ENCODE results near the gene PFKFB4. TPM values are rescaled to one million over a fixed set of nuclear protein-coding genes. Genes with fewer than 3 reads are reported as not detected.
A peak's percentile ranks its signal among the peaks of the same experiment; 100 is the strongest.

The PFKFB4 gene
- total and polyA plus RNA-seq, 2 donors, result 2.4 to 4.7 TPM

DNA sequence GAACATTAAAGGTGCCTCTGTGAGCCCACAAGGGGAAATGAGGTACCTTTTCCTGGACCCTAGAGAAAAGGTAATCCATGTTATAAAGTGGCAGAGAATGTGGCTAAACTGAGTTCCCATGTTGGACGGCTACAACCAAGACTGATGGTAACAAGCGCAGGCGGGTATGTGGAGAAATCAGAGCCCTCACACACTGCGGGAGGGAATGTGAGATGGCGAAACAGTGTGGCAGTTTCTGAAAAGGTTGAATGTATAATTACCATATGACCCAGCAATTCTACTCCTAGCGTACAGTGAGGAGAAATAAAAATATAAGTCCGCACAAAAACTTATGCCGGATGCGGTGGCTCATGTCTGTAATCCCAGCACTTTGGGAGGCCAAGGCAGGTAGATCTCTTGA lies 28.6 kb downstream of the PFKFB4 start:
- Histone ChIP-seq H3K4me3 (ENCODE audit: low read depth, low read length) (no peak overlapping the region), H3K27ac (ENCODE audit: low read depth) (no peak overlapping the region), H3K36me3 (ENCODE audit: insufficient read depth) (no peaks in the 10 kb centered on the region), H3K4me1 (ENCODE audit: insufficient read depth) (no peaks in the 10 kb centered on the region)
- WGBS, result 94% methylated on average over 9 of the region's 9 CpGs
- no peak for DNase-seq (ENCODE audit: extremely low spot score)

DNA sequence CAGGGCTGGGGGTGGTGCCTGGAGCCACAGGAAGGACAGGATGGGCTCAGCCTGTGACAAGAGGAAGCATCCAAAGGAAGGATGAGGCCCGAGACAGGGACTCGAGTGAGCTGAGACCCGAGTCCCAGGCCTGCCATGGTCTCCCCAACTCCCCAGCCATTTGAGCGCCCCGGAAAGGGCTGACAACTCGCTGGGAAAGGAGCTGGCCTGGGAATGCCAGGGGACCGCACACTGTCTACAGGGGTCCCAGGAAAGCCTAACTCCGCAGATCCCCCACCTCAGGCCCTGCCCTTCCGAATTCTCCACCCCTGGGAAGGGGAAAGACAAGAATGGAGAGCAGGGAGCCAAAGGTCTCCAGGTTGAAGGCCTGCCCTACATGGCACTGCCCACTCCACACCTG lies 31.6 kb downstream of the PFKFB4 start:
- no peaks in the 10 kb centered on the region for H3K36me3 ChIP-seq (ENCODE audit: insufficient read depth)

DNA sequence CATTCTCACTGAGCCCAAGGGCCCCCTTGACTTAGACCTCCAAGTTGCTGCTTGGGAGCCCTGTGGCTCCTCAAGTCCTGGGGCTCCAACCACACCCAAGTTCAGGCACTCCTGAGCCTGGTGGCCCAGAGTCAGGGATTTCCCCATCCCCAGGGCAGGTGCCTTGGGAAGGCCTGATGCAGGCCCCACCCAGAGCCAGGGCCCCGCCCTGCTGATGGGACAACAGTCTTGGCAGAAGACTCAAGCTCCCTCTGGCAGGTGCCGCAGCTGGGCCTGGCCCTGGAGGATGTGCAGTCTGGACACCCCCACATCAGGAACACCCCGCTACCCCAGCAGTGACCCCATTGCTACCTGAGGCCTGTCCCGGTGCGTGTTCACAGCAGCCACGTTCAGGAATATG lies 35.0 kb downstream of the PFKFB4 start:
- Histone ChIP-seq H3K36me3 (ENCODE audit: insufficient read depth) (no peaks in the 10 kb centered on the region), H3K4me1 (ENCODE audit: insufficient read depth) (no peaks in the 10 kb centered on the region), H3K27ac (ENCODE audit: low read depth) (no peak overlapping the region), H3K4me3 (ENCODE audit: low read depth, low read length) (no peak overlapping the region)
- WGBS, result 82% methylated on average over 6 of the region's 6 CpGs
- DNase-seq (ENCODE audit: extremely low spot score), result no peak

More for the DNA sequence above, 31.6 kb downstream of the PFKFB4 start:
- DNase-seq (ENCODE audit: extremely low spot score), result no peak
- Histone ChIP-seq H3K4me3 (ENCODE audit: low read depth, low read length) (no peak overlapping the region), H3K27ac (ENCODE audit: low read depth) (no peak overlapping the region), H3K4me1 (ENCODE audit: insufficient read depth) (no peaks in the 10 kb centered on the region)
- WGBS, result 89% methylated on average over 9 of the region's 9 CpGs

DNA sequence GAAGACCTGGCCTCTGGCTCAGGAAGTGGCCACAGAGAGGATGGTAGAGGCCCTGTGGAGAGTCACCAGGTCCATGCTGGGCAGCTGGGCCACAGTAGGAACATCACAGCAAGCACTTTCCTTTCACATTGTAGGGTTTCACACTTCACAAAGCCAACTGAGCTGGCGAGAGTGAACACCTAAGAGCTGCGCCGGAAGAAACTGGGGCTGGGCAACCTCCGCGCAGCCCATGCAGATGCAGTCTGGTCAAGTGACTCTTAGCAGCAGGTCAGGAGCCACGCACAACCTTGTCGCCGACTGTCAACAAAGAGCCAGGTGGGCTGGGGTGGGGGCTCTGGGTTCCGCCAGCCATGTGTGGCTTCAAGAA lies 37.3 kb downstream of the PFKFB4 start:
- no peak overlapping the region for H3K4me3 ChIP-seq (ENCODE audit: low read depth, low read length)
- no peaks in the 10 kb centered on the region for H3K36me3 ChIP-seq (ENCODE audit: insufficient read depth)
- no peak for DNase-seq (ENCODE audit: extremely low spot score)
- no peaks in the 10 kb centered on the region for H3K4me1 ChIP-seq (ENCODE audit: insufficient read depth)
- no peak overlapping the region for H3K27ac ChIP-seq (ENCODE audit: low read depth)
- WGBS, result 93% methylated on average over 9 of the region's 9 CpGs

DNA sequence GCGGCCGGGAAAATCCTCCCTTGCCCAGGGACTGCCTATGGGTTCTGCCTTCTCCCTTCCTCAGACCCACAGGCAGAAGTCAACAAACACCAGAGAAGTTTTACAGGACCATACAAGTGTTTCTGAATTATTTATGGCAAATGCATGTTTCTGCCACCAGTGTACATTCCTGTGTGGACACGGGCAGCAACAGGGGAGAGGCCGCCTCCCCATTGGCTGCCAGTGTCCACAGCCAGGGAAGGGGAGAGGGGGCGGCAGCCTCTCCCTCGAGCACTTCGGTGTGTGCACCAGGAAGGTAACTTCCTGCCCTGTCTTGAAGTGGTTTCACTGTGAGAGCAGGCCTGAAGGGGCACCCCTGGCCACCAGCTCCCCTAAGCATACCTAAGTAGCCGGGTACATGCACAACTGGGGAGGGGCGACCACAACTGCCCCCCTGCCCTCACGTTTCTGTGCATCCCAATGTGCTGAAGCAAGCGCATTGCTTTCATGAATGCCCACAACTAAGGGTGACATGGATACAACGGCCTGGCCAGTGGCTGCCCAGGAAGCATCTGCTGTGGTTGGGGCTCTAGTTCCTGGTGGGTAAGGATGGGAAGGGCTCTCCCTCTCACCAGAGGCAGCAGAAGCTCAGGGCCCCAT lies 37.8 kb downstream of the PFKFB4 start:
- no peak overlapping the region for H3K4me3 ChIP-seq (ENCODE audit: low read depth, low read length)
- no peaks in the 10 kb centered on the region for H3K4me1 ChIP-seq (ENCODE audit: insufficient read depth)
- 72% methylated on average over 12 of the region's 12 CpGs for WGBS
- no peaks in the 10 kb centered on the region for H3K36me3 ChIP-seq (ENCODE audit: insufficient read depth)
- no peak overlapping the region for H3K27ac ChIP-seq (ENCODE audit: low read depth)
- DNase-seq (ENCODE audit: extremely low spot score), result no peak

DNA sequence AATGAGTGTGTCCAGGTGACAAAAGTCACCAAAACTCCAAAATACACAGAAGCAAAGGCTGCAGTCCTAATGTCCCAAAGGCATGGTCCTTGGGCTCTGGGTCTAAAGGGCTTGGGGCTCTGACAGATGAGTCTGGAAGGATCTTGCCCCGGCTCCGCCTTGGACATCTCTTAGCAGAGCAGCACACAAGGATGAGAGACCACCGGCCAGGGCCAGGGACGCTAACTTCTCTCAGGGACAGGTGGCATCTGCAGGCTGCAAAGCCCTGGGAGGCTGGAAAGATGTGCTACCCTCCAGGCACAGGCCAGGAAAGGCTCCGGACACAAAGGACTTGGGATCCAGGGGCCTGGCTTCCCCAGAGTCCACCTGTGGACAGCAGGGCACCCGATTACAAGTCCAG lies 38.5 kb downstream of the PFKFB4 start:
- Histone ChIP-seq H3K4me1 (ENCODE audit: insufficient read depth) (no peaks in the 10 kb centered on the region), H3K36me3 (ENCODE audit: insufficient read depth) (no peaks in the 10 kb centered on the region), H3K4me3 (ENCODE audit: low read depth, low read length) (no peak overlapping the region), H3K27ac (ENCODE audit: low read depth) (no peak overlapping the region)
- no peak for DNase-seq (ENCODE audit: extremely low spot score)
- WGBS, result 93% methylated on average over 6 of the region's 6 CpGs

DNA sequence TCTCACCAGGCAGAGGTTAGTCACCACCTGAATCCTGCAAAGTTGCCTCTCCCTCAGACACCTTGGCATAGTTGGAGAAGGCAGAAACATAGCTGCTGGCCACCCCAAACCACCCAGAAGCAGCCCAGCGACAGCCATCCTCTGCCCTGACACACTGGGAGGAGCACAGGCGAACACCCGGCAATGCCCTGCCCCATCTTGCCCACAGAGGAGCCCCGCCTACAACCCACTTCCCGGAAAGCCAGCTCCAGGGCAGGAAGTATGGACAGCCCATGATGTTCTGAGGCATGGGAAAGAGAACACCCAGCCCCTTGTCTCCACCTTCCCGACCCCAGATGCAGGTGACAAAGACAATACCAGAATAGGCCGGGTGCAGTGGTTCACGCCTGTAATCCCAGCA lies 40.0 kb downstream of the PFKFB4 start:
- Histone ChIP-seq H3K4me1 (ENCODE audit: insufficient read depth) (no peaks in the 10 kb centered on the region), H3K27ac (ENCODE audit: low read depth) (no peak overlapping the region), H3K4me3 (ENCODE audit: low read depth, low read length) (no peak overlapping the region), H3K36me3 (ENCODE audit: insufficient read depth) (no peaks in the 10 kb centered on the region)
- 73% methylated on average over 8 of the region's 8 CpGs for WGBS
- DNase-seq (ENCODE audit: extremely low spot score), result no peak

DNA sequence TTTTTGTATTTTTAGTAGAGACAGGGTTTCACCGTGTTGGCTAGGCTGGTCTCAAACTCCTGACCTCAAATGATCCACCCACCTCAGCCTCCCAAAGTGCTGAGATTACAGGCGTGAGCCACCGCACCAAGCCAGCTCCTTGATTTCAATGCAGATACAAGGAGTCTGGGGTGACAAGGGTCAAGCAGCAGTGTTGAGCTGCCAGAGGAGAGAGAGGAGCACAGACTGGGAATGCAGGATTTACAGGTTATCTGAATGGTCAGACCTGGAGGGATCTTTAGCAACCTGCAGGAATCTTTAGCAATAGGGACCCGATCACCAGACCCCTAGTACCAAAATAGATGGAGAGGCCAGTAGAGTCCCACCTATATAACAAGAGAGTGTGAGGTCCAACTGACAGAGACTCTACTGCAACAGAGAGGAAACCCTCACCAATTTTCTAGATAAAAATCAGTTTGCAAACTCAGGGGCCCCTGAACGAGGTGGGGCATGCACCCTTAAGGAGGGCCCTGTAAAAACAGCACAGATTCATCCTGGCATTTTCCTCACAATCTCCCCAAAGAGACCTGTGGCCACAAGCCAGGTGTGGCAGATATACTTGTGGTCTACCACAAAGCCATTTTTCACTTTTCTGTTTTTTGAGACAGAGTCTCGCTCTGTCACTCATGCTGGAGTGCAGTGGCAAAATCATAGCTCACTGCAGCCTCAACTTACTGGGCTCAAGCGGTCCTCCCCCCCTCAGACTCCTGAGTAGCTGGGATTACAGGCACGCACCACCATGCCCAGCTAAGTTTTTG lies 42.0 kb downstream of the PFKFB4 start:
- no peaks in the 10 kb centered on the region for H3K4me1 ChIP-seq (ENCODE audit: insufficient read depth)
- DNase-seq (ENCODE audit: extremely low spot score), result no peak
- no peaks in the 10 kb centered on the region for H3K36me3 ChIP-seq (ENCODE audit: insufficient read depth)
- H3K4me3 ChIP-seq (ENCODE audit: low read depth, low read length), result no peak overlapping the region
- 79% methylated on average over 8 of the region's 8 CpGs for WGBS
- no peak overlapping the region for H3K27ac ChIP-seq (ENCODE audit: low read depth)

DNA sequence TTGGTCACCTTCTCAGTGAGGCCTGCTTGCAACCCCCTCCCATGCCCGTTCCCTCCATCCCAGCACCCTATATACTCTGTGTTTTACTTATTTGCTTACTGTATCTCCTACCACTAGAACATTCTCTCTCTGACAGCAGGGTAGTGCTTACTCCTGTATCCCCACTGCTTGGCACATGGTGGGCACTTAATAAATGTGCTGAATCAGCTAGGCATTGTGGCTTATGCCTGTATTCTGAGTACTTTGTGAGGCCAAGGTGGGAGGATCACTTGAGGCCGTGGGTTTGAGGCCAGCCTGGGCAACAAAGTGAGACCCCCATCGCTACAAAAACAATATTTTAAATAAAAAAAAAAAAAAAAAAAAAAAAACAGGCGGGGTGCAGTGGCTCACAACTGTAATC lies 45.1 kb downstream of the PFKFB4 start:
- Histone ChIP-seq H3K4me1 (ENCODE audit: insufficient read depth) (no peaks in the 10 kb centered on the region), H3K27ac (ENCODE audit: low read depth) (no peak overlapping the region), H3K4me3 (ENCODE audit: low read depth, low read length) (no peak overlapping the region), H3K36me3 (ENCODE audit: insufficient read depth) (no peaks in the 10 kb centered on the region)
- no peak for DNase-seq (ENCODE audit: extremely low spot score)
- 88% methylated on average over 4 of the region's 4 CpGs for WGBS

DNA sequence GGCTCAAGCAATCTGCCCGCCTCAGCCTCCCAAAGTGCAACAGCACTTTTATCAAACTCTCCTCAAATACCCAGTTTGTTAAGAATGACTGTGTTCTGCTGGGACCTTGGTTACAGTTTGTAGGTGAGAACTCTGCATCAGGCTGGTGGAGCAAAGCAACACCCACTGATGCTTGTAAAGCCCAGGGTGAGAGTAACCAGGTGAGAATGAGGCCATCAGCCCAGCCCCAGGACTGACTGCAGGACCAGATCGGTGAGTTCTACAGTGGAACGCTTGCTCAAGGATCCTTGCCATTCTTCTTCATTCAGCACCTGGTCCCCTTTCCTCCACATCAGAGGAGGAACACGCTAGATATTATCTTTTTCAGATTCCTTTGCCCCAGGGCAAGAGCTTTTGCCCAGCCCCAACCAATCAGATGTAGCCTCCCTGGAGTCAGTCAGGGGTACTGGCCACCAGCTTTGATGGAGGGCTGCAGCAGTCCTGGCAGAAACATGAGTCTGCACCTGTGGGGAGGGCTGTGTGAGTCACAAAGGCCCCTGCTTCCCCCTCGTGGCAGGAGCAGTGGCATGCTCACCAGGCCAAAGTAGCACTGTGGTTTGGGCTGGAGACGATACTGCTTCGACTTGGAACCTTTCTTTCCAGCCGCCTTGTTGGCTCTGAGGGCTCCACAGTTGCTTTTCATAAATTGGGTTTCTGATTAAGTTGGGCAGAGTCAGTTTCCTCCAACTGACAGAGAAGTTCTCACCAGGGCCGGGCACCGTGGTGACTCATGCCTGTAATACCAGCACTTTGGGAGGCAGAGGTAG lies 49.1 kb downstream of the PFKFB4 start:
- no peaks in the 10 kb centered on the region for H3K36me3 ChIP-seq (ENCODE audit: insufficient read depth)
- H3K27ac ChIP-seq (ENCODE audit: low read depth), result peak overlapping the region; percentile 39
- no peaks in the 10 kb centered on the region for H3K4me1 ChIP-seq (ENCODE audit: insufficient read depth)
- WGBS, result 44% methylated on average over 10 of the region's 10 CpGs
- DNase-seq (ENCODE audit: extremely low spot score), result peak; percentile 58
- no peak overlapping the region for H3K4me3 ChIP-seq (ENCODE audit: low read depth, low read length)

DNA sequence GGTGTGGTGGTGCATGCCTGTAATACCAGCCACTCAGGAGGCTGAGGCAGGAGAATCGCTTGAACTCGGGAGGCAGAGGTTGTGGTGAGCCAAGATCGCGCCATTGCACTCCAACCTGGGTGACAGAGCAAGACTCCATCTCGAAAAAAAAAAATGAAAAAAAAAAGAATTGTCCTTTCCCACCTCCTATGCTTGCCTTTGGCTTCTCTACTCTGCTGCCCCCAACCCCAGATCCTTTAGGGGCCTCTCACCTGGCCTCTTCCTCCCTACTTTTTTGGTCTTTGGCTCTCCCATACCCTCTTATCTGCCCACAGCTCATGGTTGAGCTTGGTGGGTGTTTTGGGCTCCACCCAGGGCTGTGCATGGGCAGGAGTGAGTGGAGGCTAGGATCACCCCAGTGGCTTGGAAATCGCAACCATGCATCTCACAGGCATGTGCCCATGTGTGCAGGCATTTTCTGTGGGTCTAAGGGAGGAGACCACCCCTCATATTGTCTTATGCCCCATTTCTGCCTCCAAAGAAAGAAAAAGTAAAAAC lies 50.6 kb downstream of the PFKFB4 start:
- H3K4me3 ChIP-seq (ENCODE audit: low read depth, low read length), result no peak overlapping the region
- no peak overlapping the region for H3K27ac ChIP-seq (ENCODE audit: low read depth)
- H3K4me1 ChIP-seq (ENCODE audit: insufficient read depth), result no peaks in the 10 kb centered on the region
- DNase-seq (ENCODE audit: extremely low spot score), result no peak
- H3K36me3 ChIP-seq (ENCODE audit: insufficient read depth), result no peaks in the 10 kb centered on the region
- 97% methylated on average over 6 of the region's 6 CpGs for WGBS

DNA sequence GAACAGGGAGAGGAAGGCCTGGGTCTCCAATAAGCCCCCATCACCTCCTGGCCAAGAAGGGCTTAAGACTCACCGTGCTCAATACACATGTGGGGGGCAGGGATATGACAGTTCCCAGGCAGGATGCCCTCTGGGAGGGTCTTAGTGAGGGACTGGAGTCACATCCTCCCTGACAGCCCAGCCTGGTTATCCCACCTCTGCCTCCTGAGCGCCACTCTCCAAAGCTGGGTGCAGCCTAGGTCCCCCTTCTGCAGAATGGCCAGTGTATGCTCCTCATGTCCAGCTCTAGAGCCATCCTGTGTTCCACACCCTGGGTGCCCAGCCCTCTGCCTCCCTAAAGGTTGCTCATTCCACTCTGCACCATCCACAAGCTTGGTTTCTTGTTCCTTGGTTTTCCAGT lies 51.5 kb downstream of the PFKFB4 start:
- WGBS, result 68% methylated on average over 2 of the region's 2 CpGs
- Histone ChIP-seq H3K27ac (ENCODE audit: low read depth) (peak overlapping the region; percentile 94), H3K4me3 (ENCODE audit: low read depth, low read length) (no peak overlapping the region), H3K4me1 (ENCODE audit: insufficient read depth) (no peaks in the 10 kb centered on the region), H3K36me3 (ENCODE audit: insufficient read depth) (no peaks in the 10 kb centered on the region)
- DNase-seq (ENCODE audit: extremely low spot score), result no peak

DNA sequence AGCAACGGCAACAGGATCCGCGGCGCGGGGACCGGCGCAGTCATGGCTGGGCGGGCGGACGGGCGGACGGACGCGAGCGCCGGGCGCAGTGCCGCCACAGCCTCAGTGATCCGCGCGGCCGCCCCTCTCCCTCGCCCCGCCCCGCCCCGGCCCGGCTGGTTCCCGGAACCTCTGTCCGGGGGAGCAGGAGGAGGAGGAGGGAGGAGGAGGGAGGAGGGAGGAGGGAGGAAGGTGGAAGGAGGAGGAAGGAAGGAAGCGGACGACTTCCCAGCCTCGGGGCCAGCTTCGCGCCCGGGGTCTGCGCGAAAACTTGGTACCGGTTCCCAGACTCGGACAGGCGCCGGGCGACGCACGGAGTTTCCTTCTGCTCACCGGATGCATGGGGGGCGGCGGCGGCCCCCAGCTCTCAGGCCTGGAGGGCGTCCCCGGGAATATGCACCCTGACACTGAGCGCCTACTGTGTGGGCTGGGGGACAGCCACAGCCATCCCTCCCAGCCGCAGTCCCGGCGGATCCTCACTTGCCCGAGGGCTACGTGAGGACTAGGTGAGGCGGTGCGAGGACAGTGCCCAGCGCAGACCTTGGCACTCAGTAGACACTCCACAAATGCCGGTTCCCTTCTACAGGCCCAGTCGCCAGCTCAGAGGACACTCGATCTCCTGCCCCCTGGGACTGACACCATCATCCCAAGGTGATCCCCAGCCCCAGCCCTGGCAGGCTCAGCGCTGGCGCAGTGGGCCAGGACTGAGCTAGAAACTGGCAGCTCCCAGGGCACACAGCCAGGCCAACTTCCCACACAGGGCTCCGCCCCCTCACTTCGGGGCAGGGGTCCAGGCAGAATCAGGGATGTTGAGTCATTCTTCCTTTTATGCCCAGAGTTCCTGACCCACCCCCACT lies 52.3 kb downstream of the PFKFB4 start, which contains the start of gene SHISA5:
SHISA5 (minus strand) TSS at position 124 of the 896 bp plus-strand sequence; CDS start at position 44, 80 bp downstream.
- no peak for DNase-seq (ENCODE audit: extremely low spot score)
- peak within 1 kb of the TSS; percentile 97 for H3K27ac ChIP-seq (ENCODE audit: low read depth)
- H3K4me3 ChIP-seq (ENCODE audit: low read depth, low read length), result peak within 1 kb of the TSS; percentile 64
- H3K4me1 ChIP-seq (ENCODE audit: insufficient read depth), result no peaks in the 10 kb centered on the region
- WGBS, result 1% methylated on average over 66 of the region's 66 CpGs
- no peaks in the 10 kb centered on the region for H3K36me3 ChIP-seq (ENCODE audit: insufficient read depth)
